ENCODE data around the gene ZNF488.

Gene ZNF488

GRCh38 chr10:47329855-47330254 lies 54.2 kb downstream of the ZNF488 start:
- DNase-seq (ENCODE audit: low spot score) = no peak

GRCh38 chr10:47326927-47327330 lies 57.2 kb downstream of the ZNF488 start:
- no peak for DNase-seq (ENCODE audit: low spot score)

GRCh38 chr10:47326306-47326926 lies 57.7 kb downstream of the ZNF488 start:
- no peak for DNase-seq (ENCODE audit: low spot score)

GRCh38 chr10:47325303-47326291 lies 58.5 kb downstream of the ZNF488 start:
- DNase-seq (ENCODE audit: low spot score) = no peak

- no peak for DNase-seq (ENCODE audit: low spot score)
Observed at GRCh38 chr10:47323636-47324296, 60.3 kb downstream of the ZNF488 start.

- DNase-seq (ENCODE audit: low spot score) = no peak
Observed at GRCh38 chr10:47323087-47323486, 61.0 kb downstream of the ZNF488 start.

- DNase-seq (ENCODE audit: low spot score) = no peak
Observed at GRCh38 chr10:47322300-47323061, 61.6 kb downstream of the ZNF488 start, which contains the start of gene GDF2. GDF2 (plus strand) TSS chr10:47322454; CDS start chr10:47322669, 215 bp downstream.

GRCh38 chr10:47321521-47322195 lies 62.4 kb downstream of the ZNF488 start:
- no peak for DNase-seq (ENCODE audit: low spot score)

- DNase-seq (ENCODE audit: low spot score) = no peak
Observed at GRCh38 chr10:47320812-47321211, 63.3 kb downstream of the ZNF488 start.

- no peak for DNase-seq (ENCODE audit: low spot score)
Observed at GRCh38 chr10:47319784-47320183, 64.3 kb downstream of the ZNF488 start.

GRCh38 chr10:47318706-47319105 lies 65.4 kb downstream of the ZNF488 start:
- DNase-seq (ENCODE audit: low spot score) = peak; percentile 67

GRCh38 chr10:47317251-47317650 lies 66.8 kb downstream of the ZNF488 start:
- no peak for DNase-seq (ENCODE audit: low spot score)

GRCh38 chr10:47316131-47316530 lies 68.0 kb downstream of the ZNF488 start:
- DNase-seq (ENCODE audit: low spot score) = no peak

All from iPS-NIHi11 (cell line).